HCT116 (cell line): Measurements from ENCODE around the gene TPPP3. TPM values are rescaled to one million over a fixed set of nuclear protein-coding genes. Genes with fewer than 3 reads are reported as not detected.

Experiments
- ATAC-seq: fragments of 200-7000 bp; cut with Tn5 transposase; 2 replicates; pipeline ENCODE4 v1.9.1; 2020; ENCODE audit warnings: mild to moderate bottlenecking, moderate library complexity
- BruUV-seq: library from RNA; stranded (reverse); fragments of 400-500 nt; replicated peaks from 2 replicates; lab custom pipeline; 2021; lab: Mats Ljungman, UMichigan
- CTCF ChIA-PET: fragments of 300-600 bp; sonication (Branson Sonifier 250); formaldehyde crosslinking; loops from one replicate; lab custom pipeline; 2021; ENCODE audit warnings: antibody characterized with exemption; lab: Charles Lee
- POLR2A ChIA-PET: fragments of 300-600, 350-600 bp; sonication (Branson Sonifier 250); formaldehyde crosslinking; loops from one replicate; lab custom pipeline; 2021; ENCODE audit warnings: antibody characterized with exemption; lab: Charles Lee
- RAD21 ChIA-PET, 2 experiments: fragments of 300-600 bp; sonication (Branson Sonifier 250); formaldehyde crosslinking; loops; one replicate each; lab custom pipeline; 2023; ENCODE audit warnings: low total read pairs in 2 of 2; ENCODE audit not compliant: uncharacterized antibody in 2 of 2, unreplicated experiment in 2 of 2, low non-redundant PET in 1 of 2; lab: Charles Lee
- DNase-seq: peaks from one replicate; pipeline ENCODE4 v3.0.0-alpha.2; 2010; ENCODE audit warnings: low read depth, low spot score
- H2AFZ ChIP-seq: fragments of 200-600 bp; shearing (Covaris generic), sonication (generic); 2 replicates; pipeline ENCODE4 v1.6.1; 2017; ENCODE audit warnings: low read depth, mixed run types, mixed read lengths, antibody characterized with exemption, low read length; ENCODE audit not compliant: poor library complexity, severe bottlenecking
- H3K27ac ChIP-seq: 2 replicates; pipeline ENCODE4 v1.5.1; 2012; ENCODE audit warnings: low read depth, low read length
- H3K27me3 ChIP-seq: fragments of 200-600 bp; sonication (generic); 2 replicates; pipeline ENCODE4 v1.6.1; 2016; ENCODE audit warnings: mixed run types, low read length, mixed read lengths; ENCODE audit not compliant: insufficient read depth
- H3K36me3 ChIP-seq, 2 experiments: fragments of 200-500 bp in 1 of 2; fragments of 200-600 bp in 1 of 2; sonication (Bioruptor generic) in 1 of 2; sonication (generic) in 1 of 2; 2 replicates each; pipeline versions ENCODE4 v1.5.1 to v1.6.1; 2014 to 2016; ENCODE audit warnings: low read length in 2 of 2, inconsistent platforms in 1 of 2, mixed read lengths in 1 of 2, mixed run types in 1 of 2; ENCODE audit not compliant: insufficient read depth in 2 of 2, control insufficient read depth in 1 of 2
- H3K4me1 ChIP-seq, 2 experiments: fragments of 200-600 bp in 1 of 2; sonication (generic) in 1 of 2; 2 replicates each; pipeline versions ENCODE4 v1.5.1 to v1.6.1; 2012 to 2017; ENCODE audit warnings: low read length in 2 of 2, inconsistent platforms in 1 of 2, mild to moderate bottlenecking in 1 of 2, mixed read lengths in 1 of 2, mixed run types in 1 of 2, moderate library complexity in 1 of 2; ENCODE audit not compliant: insufficient read depth in 2 of 2, control insufficient read depth in 1 of 2
- H3K4me2 ChIP-seq: fragments of 200-600 bp; sonication (generic); 2 replicates; pipeline ENCODE4 v1.6.1; 2017; ENCODE audit warnings: mixed run types, low read length, mixed read lengths
- H3K4me3 ChIP-seq, 2 experiments: fragments of 200-600 bp in 1 of 2; sonication (generic) in 1 of 2; replicated peaks in 1 of 2; 2 replicates each; pipeline ENCODE4 v1.5.1; 2011 to 2016; ENCODE audit warnings: low read length in 2 of 2, control low read depth in 1 of 2, low read depth in 1 of 2, mild to moderate bottlenecking in 1 of 2, mixed read lengths in 1 of 2, mixed run types in 1 of 2
- H3K79me2 ChIP-seq: fragments of 200-600 bp; sonication (generic); 2 replicates; pipeline ENCODE4 v1.6.1; 2017; ENCODE audit warnings: mild to moderate bottlenecking, mixed run types, low read length, moderate library complexity, mixed read lengths; ENCODE audit not compliant: insufficient read depth
- H3K9ac ChIP-seq: fragments of 200-600 bp; sonication (generic); 2 replicates; pipeline ENCODE4 v1.6.1; 2016; ENCODE audit warnings: low read length, mixed read lengths
- H3K9me2 ChIP-seq: fragments of 200-600 bp; sonication (generic), shearing (Covaris generic); 2 replicates; pipeline ENCODE4 v1.6.1; 2017; ENCODE audit warnings: mixed run types, mild to moderate bottlenecking, moderate library complexity; ENCODE audit not compliant: insufficient read depth
- H3K9me3 ChIP-seq, 2 experiments: fragments of 200-500 bp in 1 of 2; fragments of 200-600 bp in 1 of 2; sonication (Bioruptor generic) in 1 of 2; sonication (generic) in 1 of 2; 2 replicates each; pipeline ENCODE4 v1.6.1; 2014 to 2017; ENCODE audit warnings: low read length in 2 of 2, mixed read lengths in 2 of 2, inconsistent platforms in 1 of 2, low read depth in 1 of 2, mild to moderate bottlenecking in 1 of 2, mixed run types in 1 of 2, moderate library complexity in 1 of 2; ENCODE audit not compliant: control insufficient read depth in 1 of 2, insufficient read depth in 1 of 2
- H4K20me1 ChIP-seq: fragments of 200-600 bp; sonication (generic), shearing (Covaris generic); 2 replicates; pipeline ENCODE4 v1.6.1; 2017; ENCODE audit warnings: mixed run types, mild to moderate bottlenecking, moderate library complexity; ENCODE audit not compliant: insufficient read depth
- CBX3 ChIP-seq: IDR thresholded peaks from 2 replicates; pipeline ENCODE4 v1.6.1; 2012; ENCODE audit warnings: low read depth
- EGR1 ChIP-seq: IDR thresholded peaks from 2 replicates; pipeline ENCODE4 v1.6.1; 2012; ENCODE audit warnings: low read depth
- ELF1 ChIP-seq: IDR thresholded peaks from 2 replicates; pipeline ENCODE4 v1.6.1; 2012; ENCODE audit warnings: low read depth, borderline replicate concordance
- EZH2 ChIP-seq: fragments of 200-600 bp; sonication (generic); IDR thresholded peaks from 2 replicates; pipeline ENCODE4 v1.6.1; 2017; ENCODE audit warnings: antibody characterized with exemption, mixed run types
- FOSL1 ChIP-seq: IDR thresholded peaks from 2 replicates; pipeline ENCODE4 v1.6.1; 2012; ENCODE audit warnings: low read depth
- POLR2A ChIP-seq: IDR thresholded peaks from 2 replicates; pipeline ENCODE4 v1.7.0; 2011; ENCODE audit warnings: borderline replicate concordance; ENCODE audit not compliant: insufficient read depth, insufficient read length; ENCODE audit errors: extremely low read depth
- REST ChIP-seq: IDR thresholded peaks from 2 replicates; pipeline ENCODE4 v1.6.1; 2012; ENCODE audit warnings: low read depth
- SIN3A ChIP-seq: IDR thresholded peaks from 2 replicates; pipeline ENCODE4 v1.6.1; 2012; ENCODE audit warnings: low read depth
- SRF ChIP-seq: IDR thresholded peaks from 2 replicates; pipeline ENCODE4 v1.6.1; 2012; ENCODE audit warnings: low read depth
- TCF7L2 ChIP-seq: IDR thresholded peaks from 2 replicates; pipeline ENCODE4 v1.7.0; 2011; ENCODE audit warnings: borderline replicate concordance, inconsistent platforms; ENCODE audit not compliant: insufficient read depth, insufficient read length; ENCODE audit errors: extremely low read depth
- YY1 ChIP-seq: IDR thresholded peaks from 2 replicates; pipeline ENCODE4 v1.6.1; 2011; ENCODE audit warnings: low read length, low read depth, moderate library complexity, mild to moderate bottlenecking; ENCODE audit not compliant: insufficient replicate concordance; ENCODE audit errors: extremely low read depth
- intact Hi-C: fragments of 100-400 bp; cut with micrococcal nuclease; formaldehyde crosslinking; loops from 2 replicates; pipeline ENCODE4 v1.10.0; 2022
- total RNA-seq: library from RNA; stranded (reverse); gene quantifications from one replicate; pipeline ENCODE4 v1.2.1, GENCODE V29; 2021; ENCODE audit not compliant: unreplicated experiment
- TF ChIP-seq, protein P1 (sequence below), 3 experiments: fragments of 200-600 bp in 1 of 3; sonication (generic) in 1 of 3; IDR thresholded peaks in 2 of 3; conservative IDR thresholded peaks in 1 of 3; 2 replicates each; pipeline ENCODE4 v1.5.1; 2012 to 2017; ENCODE audit warnings: low read depth in 2 of 3, low read length in 2 of 3, antibody characterized with exemption in 1 of 3, borderline replicate concordance in 1 of 3, control low read depth in 1 of 3, mild to moderate bottlenecking in 1 of 3, mixed read lengths in 1 of 3, mixed run types in 1 of 3, moderate library complexity in 1 of 3; ENCODE audit not compliant: insufficient read depth in 1 of 3
- TF ChIP-seq, protein P2 (sequence below): IDR thresholded peaks from 2 replicates; pipeline ENCODE4 v1.6.1; 2011; ENCODE audit warnings: mild to moderate bottlenecking, low read length, moderate library complexity; ENCODE audit not compliant: insufficient replicate concordance; ENCODE audit errors: extremely low read depth

The TPPP3 gene
- total RNA-seq, 1 experiment from 2014 or later: 1.2 TPM

GRCh38 chr16:67437513-67437912 is 44.2 kb upstream of the TPPP3 start:
- BruUV-seq: no TSS peak
- Histone ChIP-seq H3K4me1 (peaks cover 0 to 3% of the 10 kb centered on the region in 2 experiments; a peak in 1 of 4 replicates), H3K27me3 (no peaks in the 10 kb centered on the region), H4K20me1 (no peaks in the 10 kb centered on the region), H2AFZ (no peak overlapping the region), H3K9me3 (no peaks in the 10 kb centered on the region), H3K4me2 (no peak overlapping the region), H3K9me2 (no peaks in the 10 kb centered on the region), H3K4me3 (no peak overlapping the region), H3K9ac (no peak overlapping the region), H3K36me3 (peaks cover 0 to 7% of the 10 kb centered on the region in 2 experiments; a peak in 1 of 4 replicates), H3K79me2 (no peaks in the 10 kb centered on the region), H3K27ac (no peak overlapping the region)
- intact Hi-C loops: no loop called here
- ChIA-PET CTCF (interaction anchor here (0.8 kb wide), 1 partner anchor 152 kb away, joined by 3 read pairs; no protein-coding TSS in a partner anchor), POLR2A (no interaction called here), RAD21 (no interaction called here)
- ATAC-seq: no peak
- no peak for DNase-seq
- TF ChIP-seq EGR1 (no peak), TCF7L2 (no peak), CBX3 (no peak), FOSL1 (no peak), SIN3A (no peak), SRF (no peak), ELF1 (no peak), YY1 (no peak), POLR2A (no peak), EZH2 (no peak), REST (no peak)
- TF ChIP-seq, protein P1, sequence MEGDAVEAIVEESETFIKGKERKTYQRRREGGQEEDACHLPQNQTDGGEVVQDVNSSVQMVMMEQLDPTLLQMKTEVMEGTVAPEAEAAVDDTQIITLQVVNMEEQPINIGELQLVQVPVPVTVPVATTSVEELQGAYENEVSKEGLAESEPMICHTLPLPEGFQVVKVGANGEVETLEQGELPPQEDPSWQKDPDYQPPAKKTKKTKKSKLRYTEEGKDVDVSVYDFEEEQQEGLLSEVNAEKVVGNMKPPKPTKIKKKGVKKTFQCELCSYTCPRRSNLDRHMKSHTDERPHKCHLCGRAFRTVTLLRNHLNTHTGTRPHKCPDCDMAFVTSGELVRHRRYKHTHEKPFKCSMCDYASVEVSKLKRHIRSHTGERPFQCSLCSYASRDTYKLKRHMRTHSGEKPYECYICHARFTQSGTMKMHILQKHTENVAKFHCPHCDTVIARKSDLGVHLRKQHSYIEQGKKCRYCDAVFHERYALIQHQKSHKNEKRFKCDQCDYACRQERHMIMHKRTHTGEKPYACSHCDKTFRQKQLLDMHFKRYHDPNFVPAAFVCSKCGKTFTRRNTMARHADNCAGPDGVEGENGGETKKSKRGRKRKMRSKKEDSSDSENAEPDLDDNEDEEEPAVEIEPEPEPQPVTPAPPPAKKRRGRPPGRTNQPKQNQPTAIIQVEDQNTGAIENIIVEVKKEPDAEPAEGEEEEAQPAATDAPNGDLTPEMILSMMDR (IDR thresholded peaks at IDR 0.05 in 2 of 3, conservative IDR thresholded peaks at IDR 0.05 in 1 of 3; ENCODE audit: borderline replicate concordance in 1 of 3, insufficient read depth in 1 of 3, low read depth in 2 of 3, low read length in 2 of 3): no peak
- TF ChIP-seq, protein P2, sequence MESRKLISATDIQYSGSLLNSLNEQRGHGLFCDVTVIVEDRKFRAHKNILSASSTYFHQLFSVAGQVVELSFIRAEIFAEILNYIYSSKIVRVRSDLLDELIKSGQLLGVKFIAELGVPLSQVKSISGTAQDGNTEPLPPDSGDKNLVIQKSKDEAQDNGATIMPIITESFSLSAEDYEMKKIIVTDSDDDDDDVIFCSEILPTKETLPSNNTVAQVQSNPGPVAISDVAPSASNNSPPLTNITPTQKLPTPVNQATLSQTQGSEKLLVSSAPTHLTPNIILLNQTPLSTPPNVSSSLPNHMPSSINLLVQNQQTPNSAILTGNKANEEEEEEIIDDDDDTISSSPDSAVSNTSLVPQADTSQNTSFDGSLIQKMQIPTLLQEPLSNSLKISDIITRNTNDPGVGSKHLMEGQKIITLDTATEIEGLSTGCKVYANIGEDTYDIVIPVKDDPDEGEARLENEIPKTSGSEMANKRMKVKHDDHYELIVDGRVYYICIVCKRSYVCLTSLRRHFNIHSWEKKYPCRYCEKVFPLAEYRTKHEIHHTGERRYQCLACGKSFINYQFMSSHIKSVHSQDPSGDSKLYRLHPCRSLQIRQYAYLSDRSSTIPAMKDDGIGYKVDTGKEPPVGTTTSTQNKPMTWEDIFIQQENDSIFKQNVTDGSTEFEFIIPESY: no peak
